KOPT-K1 (cell line): ENCODE data around the gene EPB41L2.

ENCODE experiments used
- H3K27ac ChIP-seq: fragments of 200-600 bp; sonication (generic); 2 replicates; pipeline ENCODE4 v1.5.1; 2016; ENCODE audit warnings: antibody characterized with exemption, mild to moderate bottlenecking, low read depth, low read length; ENCODE audit not compliant: poor library complexity, severe bottlenecking
- H3K36me3 ChIP-seq: fragments of 200-600 bp; sonication (generic); 2 replicates; pipeline ENCODE4 v1.5.1; 2017; ENCODE audit warnings: antibody characterized with exemption, mild to moderate bottlenecking, low read length, moderate library complexity; ENCODE audit not compliant: insufficient read depth
- H3K9me3 ChIP-seq: fragments of 200-600 bp; sonication (generic); 2 replicates; pipeline ENCODE4 v1.5.1; 2017; ENCODE audit warnings: antibody characterized with exemption, low read length, mild to moderate bottlenecking; ENCODE audit not compliant: insufficient read depth, poor library complexity, severe bottlenecking

The EPB41L2 gene

GRCh38 chr6:131051341-131051740 lies 11.7 kb downstream of the EPB41L2 start:
- H3K36me3 ChIP-seq = peaks cover 12% of the 10 kb centered on the region; the same call in 1 of the 2 replicates
- no peak overlapping the region for H3K27ac ChIP-seq
- H3K9me3 ChIP-seq = peaks cover 68% of the 10 kb centered on the region

- peaks cover 51% of the 10 kb centered on the region for H3K9me3 ChIP-seq
- H3K36me3 ChIP-seq = peaks cover 12% of the 10 kb centered on the region; the same call in 1 of the 2 replicates
- H3K27ac ChIP-seq = no peak overlapping the region
Measured at GRCh38 chr6:131049608-131050007, 13.4 kb downstream of the EPB41L2 start.

GRCh38 chr6:131048933-131049515 lies 14.0 kb downstream of the EPB41L2 start:
- Histone ChIP-seq H3K9me3 (peaks cover 45% of the 10 kb centered on the region), H3K27ac (no peak overlapping the region), H3K36me3 (peaks cover 8% of the 10 kb centered on the region; the same call in 1 of the 2 replicates)

- Histone ChIP-seq H3K36me3 (0 out of 2 replicates have a peak, but pooled peaks cover 3% of the 10 kb centered on the region), H3K27ac (no peak overlapping the region), H3K9me3 (peaks cover 39% of the 10 kb centered on the region)
Measured at GRCh38 chr6:131048459-131048858, 14.6 kb downstream of the EPB41L2 start.

GRCh38 chr6:131045139-131045538 lies 17.9 kb downstream of the EPB41L2 start:
- no peaks in the 10 kb centered on the region for H3K36me3 ChIP-seq
- no peak overlapping the region for H3K27ac ChIP-seq
- peaks cover 18% of the 10 kb centered on the region for H3K9me3 ChIP-seq

GRCh38 chr6:131043902-131044447 lies 19.1 kb downstream of the EPB41L2 start:
- Histone ChIP-seq H3K36me3 (no peaks in the 10 kb centered on the region), H3K27ac (no peak overlapping the region), H3K9me3 (peaks cover 9% of the 10 kb centered on the region)

- Histone ChIP-seq H3K36me3 (no peaks in the 10 kb centered on the region), H3K27ac (no peak overlapping the region), H3K9me3 (peaks cover 2% of the 10 kb centered on the region)
Measured at GRCh38 chr6:131042664-131043063, 20.4 kb downstream of the EPB41L2 start.

GRCh38 chr6:131041814-131042213 lies 21.2 kb downstream of the EPB41L2 start:
- Histone ChIP-seq H3K27ac (no peak overlapping the region), H3K9me3 (no peaks in the 10 kb centered on the region), H3K36me3 (no peaks in the 10 kb centered on the region)

- H3K36me3 ChIP-seq = no peaks in the 10 kb centered on the region
- H3K9me3 ChIP-seq = no peaks in the 10 kb centered on the region
- H3K27ac ChIP-seq = no peak overlapping the region
Measured at GRCh38 chr6:131040866-131041265, 22.2 kb downstream of the EPB41L2 start.

- H3K9me3 ChIP-seq = peaks cover 3% of the 10 kb centered on the region
- no peak overlapping the region for H3K27ac ChIP-seq
- H3K36me3 ChIP-seq = no peaks in the 10 kb centered on the region
Measured at GRCh38 chr6:131039345-131039680, 23.7 kb downstream of the EPB41L2 start.

- Histone ChIP-seq H3K9me3 (peaks cover 4% of the 10 kb centered on the region), H3K36me3 (no peaks in the 10 kb centered on the region), H3K27ac (no peak overlapping the region)
Measured at GRCh38 chr6:131038597-131039344, 24.3 kb downstream of the EPB41L2 start.

- H3K27ac ChIP-seq = no peak overlapping the region
- no peaks in the 10 kb centered on the region for H3K36me3 ChIP-seq
- H3K9me3 ChIP-seq = peaks cover 4% of the 10 kb centered on the region
Measured at GRCh38 chr6:131037194-131037897, 25.7 kb downstream of the EPB41L2 start.

GRCh38 chr6:131036601-131037000 lies 26.4 kb downstream of the EPB41L2 start:
- Histone ChIP-seq H3K9me3 (peaks cover 4% of the 10 kb centered on the region), H3K36me3 (no peaks in the 10 kb centered on the region), H3K27ac (no peak overlapping the region)

GRCh38 chr6:131036143-131036542 lies 26.9 kb downstream of the EPB41L2 start:
- no peak overlapping the region for H3K27ac ChIP-seq
- peaks cover 4% of the 10 kb centered on the region for H3K9me3 ChIP-seq
- H3K36me3 ChIP-seq = no peaks in the 10 kb centered on the region

GRCh38 chr6:131035582-131035981 lies 27.5 kb downstream of the EPB41L2 start:
- H3K36me3 ChIP-seq = no peaks in the 10 kb centered on the region
- peaks cover 4% of the 10 kb centered on the region for H3K9me3 ChIP-seq
- H3K27ac ChIP-seq = no peak overlapping the region
